GM19397 (cell line): ENCODE data around the gene ZNF536.

ENCODE experiments used
- ATAC-seq: cut with Tn5 transposase; IDR thresholded peaks from one replicate; pipeline ENCODE4 v1.9.1; 2021; ENCODE audit warnings: mild to moderate bottlenecking, moderate library complexity; ENCODE audit not compliant: unreplicated experiment

ZNF536 gene

DNA sequence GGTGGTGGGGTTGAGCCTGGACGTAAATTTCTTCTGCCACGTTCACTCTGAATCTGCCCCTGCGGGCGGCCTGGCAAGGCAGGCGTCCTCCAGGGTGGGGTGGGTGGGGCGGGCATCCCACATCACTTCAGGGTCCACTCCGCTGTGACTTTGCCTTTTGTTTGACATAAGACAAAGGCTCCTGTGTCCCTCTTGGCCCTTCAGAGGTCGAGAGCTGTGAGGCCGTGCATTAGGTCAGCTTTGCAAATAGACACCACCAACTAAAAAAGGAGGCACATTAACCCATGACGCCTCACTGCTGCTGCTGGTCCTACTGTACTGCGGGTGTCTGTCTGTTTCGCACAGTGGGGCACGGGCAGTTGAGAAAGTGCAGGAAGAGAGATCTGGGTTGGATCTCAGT is 10.5 kb upstream of the ZNF536 start:
- ATAC-seq, result no peak

DNA sequence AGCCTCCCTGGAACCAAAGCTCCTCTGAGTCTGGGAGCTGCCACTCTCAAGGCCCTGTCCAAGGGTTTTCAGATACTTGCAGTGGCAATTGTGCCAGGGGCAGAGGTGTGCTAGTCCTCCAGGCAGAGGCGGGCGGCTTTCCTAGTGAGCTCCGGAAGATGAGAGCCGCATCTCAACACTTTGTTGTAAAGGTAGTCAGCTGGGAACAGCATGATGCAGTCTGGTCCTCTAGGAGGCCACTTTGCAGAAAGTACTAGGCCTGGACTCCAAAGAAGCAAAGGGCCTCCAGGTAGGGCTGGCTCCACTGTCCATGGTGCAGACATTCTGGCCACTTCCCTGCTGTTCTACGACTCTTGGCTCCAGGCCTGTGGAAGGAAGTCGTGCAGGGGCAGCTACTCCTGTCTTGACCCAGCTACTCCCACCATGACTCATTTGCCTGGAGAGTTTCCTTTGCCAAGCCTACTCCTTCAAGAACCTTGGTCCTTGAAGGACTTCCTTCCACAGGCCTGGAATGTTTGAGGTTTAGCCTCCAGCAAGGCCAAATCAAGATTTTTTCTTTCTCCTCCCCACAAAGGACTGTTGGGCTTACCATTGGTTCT is 9.9 kb upstream of the ZNF536 start:
- no peak for ATAC-seq

DNA sequence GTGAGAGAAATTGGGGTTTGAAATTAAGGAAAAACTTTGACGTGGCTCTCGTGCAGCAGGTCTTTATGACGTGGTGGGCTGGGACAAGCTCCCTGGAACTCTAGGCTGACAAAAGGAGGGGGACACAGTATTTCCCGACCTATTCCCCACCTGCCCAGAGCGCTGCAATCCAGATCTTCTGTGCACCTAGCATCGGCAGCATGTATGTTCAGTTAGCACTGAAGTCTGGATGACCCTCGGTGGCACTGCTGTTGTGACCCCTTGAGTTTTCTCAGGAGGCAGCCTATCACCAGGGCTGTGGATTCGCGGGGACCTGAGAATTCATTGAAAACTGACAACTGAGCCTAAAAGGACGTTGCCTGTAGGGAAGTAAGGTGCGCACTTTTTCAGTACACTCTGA is 9.1 kb upstream of the ZNF536 start:
- no peak for ATAC-seq

DNA sequence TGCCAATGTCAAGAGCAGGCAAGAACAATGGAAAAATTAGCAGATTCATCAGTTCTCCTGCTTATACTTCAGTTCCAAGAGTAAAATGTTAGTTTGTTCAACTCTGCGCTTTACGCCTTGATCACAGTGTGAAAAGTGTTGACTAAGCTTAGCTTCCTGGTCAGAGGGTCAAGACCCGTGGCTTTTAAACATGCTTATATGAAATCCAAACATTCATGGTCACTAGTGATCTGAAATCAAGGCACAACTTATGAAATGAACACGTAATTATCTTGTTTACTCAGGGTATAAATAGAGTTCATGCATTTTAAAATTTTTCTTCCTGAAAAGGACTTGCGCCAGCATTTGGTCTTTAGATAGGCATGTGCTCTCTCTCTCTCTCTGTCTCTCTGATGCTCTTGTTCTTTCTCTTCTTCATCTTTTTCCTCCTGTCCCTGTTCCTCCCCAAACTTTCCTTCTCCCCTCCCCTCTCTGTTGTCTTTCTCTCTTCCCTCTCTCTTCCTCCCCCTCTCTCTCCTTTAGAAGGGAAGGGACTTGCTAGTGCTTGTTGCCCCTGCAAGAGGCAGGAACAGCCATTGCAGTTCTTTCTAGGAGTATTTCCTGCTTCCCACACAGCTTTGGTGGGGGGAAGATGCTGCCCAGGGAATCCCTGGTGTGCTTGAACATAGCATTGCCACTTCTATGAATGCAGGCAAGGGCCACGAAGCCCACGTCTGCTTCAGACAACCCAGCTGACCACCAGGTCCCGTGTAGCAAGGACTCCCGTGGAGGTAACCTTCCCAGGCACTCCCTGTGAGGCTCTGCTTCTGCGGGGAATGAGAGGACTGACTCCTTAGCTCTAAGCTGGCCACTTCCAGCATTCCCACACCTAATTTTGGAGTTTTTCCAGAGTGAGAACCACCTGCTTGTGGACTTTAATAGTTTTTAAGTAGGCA is 7.1 kb upstream of the ZNF536 start:
- no peak for ATAC-seq

DNA sequence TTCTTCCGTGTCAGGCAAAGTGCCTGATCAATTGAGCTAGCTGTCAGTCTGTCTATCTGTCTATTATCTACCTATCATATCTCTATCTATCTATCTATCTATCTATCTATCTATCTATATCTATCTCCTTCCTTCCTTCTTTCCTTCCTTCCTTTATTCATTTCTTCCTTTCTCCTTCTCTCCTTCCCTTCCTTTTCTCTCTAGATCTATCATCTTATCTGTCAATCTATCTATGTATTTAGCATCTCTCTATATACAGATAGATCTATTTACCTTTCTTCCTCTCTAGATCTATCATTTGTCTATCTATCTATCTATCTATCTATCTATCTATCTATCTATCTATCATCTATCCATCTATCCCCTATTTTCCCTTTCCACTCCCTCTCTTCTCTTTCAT is 5.9 kb upstream of the ZNF536 start:
- no peak for ATAC-seq

DNA sequence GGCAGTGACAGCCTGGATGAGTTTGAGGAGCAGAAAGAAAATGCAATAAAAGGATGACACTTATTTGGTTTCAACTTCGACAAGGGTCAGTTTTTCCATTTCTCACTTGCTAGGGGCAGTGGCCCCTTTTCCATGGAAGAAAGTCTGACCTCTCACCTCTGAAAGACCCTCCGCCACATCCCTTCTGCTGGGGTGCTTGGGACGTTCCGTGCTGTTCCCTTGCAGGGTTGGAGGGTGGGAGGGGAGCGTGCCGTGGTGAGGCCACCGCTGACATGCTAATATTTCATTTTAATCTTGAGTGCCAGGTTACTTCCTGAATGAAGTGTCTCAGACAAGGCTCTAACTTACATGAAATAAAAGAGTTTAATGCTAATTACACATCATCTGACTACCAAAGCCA is 5.2 kb upstream of the ZNF536 start:
- ATAC-seq, result no peak

DNA sequence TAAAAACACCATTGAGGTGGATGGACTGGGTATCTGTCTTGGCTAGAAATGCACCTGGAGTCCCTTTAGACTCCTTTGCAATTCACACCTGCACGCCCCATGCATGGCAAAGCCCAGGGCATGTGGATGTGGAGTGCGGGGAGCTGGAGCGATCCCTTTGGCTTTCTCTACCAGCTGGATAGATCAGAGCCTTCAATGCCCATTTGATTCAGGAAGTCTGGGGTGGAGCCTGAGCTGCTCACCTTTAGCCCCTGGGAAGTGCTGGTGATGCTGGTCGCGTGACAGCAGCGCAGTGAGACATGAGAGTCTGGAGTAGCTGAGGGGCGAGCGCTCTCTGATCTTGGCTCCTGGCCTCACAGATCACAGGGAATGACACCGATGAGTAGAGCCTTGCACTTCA is 4.8 kb upstream of the ZNF536 start:
- ATAC-seq, result no peak

DNA sequence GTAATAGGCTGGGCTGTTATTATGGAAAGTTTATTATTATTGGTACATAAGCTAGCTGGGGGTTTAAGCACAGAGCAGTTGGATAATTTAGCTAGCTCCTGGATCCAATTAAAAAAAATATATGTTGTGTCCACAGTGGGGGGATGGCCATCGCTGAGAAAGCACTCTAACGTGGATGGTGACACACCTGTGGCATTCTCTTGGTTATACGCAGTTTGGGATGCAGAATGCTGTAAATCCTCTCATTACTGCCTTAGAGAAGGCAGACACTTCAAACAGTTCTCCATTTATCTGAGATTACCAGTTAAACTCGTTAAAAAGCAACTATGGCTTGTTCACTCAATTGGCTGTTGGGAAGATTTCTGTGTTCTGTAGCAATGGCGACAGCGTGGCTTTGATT is 2.4 kb upstream of the ZNF536 start:
- ATAC-seq, result no peak

DNA sequence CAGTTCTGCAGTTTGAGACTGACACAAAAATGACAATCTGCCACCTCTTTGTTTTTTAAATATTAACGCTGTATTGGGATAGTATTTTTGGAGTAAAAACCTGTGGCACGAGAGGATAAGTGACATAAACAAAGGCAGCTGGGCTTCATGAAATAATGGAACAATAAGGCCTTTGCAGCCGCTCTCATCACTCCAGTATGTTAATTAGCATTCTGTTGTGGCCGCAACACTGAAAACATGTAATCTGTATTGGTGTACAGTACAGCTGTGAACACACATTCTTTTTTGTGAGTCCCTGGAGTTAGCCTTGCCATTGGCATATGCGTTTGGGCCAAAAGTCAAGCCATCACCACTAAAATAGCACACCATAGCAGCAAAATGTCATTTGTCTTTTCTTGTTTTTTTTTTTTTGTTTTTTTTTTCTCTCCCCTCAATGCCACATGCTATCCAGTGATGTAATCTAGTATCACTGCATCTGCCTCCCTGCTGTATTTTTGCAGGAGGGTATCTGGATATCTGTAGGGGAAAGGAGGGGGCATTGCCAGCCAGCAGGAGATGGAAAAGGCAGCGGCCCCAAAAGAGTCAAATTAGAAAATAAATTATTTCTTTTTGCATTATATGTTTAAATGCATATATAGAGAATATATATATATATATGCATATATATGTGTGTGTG is 885 bp upstream of the ZNF536 start:
- ATAC-seq, result no peak

DNA sequence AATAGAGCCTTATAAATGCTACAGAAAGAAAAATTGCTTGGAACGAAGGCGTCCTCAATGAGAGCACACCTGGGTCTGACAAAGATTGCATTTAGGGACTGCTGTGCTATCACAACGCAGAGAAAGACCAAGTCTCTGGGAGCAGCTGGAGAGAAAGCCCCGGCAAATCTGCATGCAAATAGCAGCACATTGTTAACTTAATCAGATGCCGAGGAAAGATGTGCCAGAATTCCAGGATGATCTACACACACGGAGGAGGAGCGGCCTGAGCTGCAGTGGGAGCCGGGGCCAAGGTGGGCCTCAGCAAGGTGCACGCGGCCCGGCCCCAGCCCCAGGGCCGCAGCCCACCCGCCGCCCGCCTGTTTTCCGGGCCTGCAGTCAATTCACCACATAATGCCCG is 1.4 kb downstream of the ZNF536 start:
- no peak for ATAC-seq

DNA sequence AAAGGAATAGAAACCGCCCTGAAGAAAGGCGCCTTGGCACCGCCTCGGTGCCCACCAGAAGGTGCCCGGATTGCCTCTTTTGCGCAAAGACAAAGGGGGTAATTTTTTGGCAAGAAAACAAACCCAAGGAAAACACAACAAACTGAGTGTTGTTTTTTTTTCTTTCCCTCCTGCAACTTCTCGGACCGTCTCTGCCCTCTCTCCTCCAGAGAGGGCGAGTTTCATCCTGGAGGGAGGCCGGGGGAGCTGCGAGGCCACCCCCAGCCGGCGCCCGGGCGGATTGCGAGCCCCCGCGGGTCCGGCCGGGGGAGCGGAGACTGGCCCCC is 2.3 kb downstream of the ZNF536 start:
- ATAC-seq, result no peak

DNA sequence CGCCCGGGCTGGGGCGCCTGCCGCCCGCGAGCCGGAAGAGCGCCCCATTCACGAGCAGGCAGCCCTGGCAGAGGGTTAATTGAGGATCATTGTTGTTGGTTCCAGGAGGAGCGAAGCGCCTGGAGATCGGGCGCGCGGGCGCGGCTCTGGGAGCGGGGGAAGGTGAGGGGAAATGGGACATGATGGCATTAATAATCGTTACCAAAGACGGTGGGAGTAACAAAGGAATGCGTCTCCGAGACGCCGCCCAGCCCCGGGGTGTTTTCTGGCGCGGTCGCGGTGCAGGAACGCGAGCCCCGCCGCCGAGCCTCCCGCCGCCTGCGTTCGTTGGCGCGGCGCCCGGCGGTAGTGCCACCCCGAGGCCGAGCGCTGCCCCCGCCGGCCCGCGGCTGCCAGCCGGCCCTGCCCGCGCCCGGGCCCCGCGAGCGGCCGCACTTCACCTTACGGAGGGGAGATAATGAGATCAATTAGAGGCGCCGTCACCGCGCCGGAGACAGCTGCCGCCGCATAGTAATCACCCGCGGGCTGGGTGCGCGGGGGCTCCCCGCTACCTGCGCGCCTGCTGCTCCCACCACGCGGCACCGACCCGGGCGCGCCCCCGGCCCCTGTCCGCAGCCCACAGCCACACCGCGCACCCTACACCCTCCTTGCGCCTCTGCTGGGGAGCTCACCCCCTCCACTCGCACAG is 2.8 kb downstream of the ZNF536 start:
- ATAC-seq, result no peak

DNA sequence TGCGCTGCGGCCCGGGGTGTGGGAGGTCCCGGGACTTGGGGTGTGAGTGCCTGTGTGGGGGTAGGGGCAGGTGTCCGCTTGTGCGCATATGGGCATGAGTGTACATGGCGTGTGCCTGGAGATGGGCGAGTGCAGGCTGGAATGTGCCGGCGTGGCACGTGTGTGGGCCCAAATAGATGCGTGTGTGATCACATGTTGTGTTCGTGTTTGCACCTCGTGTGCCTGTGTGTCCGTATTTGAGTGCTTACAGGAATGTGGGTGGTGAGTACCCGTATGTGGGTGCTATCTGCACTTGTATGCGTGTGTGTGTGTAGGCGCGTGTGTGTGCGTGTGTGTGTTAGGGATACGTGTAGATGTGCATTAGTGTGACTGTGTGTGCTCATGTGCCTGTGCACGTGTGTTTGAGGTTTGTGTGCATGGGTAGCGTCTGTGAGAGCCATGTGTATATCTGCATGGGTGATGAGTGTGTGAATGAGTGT is 3.4 kb downstream of the ZNF536 start:
- ATAC-seq, result no peak

DNA sequence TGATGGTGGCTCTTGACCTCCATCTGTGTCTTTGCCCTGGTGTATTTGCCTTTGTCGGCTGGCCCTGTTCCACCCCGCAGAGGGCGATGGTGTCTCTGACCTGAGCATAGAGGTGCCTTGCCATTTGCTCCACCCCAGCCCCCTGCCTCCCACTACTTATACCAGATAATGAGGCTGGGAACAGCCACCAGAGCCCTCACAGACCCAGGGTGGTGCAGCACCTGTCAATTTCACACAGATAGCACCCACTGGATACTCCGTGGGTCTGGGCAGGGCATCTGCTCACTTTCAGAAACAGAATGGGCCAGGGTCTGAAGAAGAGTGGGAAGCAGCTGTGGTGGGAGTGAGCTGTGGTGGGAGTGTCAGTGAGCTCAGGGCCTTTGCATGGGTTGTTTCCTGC is 4.1 kb downstream of the ZNF536 start:
- no peak for ATAC-seq

DNA sequence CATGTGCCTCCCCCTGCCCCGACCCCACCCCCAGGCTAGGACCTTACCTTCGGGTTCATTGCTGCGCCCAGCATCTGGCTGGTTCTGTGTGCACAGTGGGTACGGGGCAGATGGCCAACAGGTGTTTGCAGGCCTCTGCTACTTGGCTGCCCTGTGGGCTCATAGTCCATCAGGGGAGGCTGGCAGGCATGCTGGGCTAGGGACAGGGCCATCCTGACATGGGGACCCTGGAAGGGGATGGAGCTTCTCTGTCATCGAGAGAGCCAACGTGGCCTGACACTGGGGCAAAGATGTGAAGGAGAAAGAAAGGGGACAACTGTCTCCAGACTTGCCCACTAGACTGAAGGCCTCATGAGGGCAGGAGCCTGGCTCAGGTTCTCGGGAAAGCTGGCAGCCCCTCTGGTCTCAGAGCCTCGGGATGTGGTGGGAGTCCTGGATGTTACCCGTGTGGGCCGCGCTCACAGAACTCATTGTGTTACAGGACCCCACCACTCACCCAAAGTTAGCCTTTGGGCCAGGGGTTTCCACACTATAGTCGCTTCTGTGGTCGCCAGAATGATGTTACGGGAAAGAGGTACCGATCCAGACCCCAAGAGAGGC is 4.7 kb downstream of the ZNF536 start:
- no peak for ATAC-seq

DNA sequence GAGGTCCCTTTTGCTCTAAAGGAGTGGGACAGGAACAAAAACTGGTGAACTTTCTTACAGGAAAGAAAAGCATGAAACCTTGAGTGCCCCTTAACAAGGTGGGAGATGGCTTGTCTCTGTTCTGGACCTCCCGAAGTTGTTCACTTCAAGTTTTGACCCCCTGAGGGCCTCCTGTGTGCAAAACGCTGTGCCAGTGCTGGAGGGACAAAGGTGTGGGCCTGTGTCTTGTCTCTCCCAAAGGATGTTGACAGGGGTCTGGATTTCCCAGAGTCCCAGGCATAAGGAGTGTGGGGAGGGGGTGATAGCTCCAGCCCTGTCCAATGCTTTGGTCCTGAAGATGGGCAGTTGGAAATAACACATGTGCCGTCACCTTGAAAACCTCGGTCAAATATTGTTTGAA is 6.5 kb downstream of the ZNF536 start:
- no peak for ATAC-seq

DNA sequence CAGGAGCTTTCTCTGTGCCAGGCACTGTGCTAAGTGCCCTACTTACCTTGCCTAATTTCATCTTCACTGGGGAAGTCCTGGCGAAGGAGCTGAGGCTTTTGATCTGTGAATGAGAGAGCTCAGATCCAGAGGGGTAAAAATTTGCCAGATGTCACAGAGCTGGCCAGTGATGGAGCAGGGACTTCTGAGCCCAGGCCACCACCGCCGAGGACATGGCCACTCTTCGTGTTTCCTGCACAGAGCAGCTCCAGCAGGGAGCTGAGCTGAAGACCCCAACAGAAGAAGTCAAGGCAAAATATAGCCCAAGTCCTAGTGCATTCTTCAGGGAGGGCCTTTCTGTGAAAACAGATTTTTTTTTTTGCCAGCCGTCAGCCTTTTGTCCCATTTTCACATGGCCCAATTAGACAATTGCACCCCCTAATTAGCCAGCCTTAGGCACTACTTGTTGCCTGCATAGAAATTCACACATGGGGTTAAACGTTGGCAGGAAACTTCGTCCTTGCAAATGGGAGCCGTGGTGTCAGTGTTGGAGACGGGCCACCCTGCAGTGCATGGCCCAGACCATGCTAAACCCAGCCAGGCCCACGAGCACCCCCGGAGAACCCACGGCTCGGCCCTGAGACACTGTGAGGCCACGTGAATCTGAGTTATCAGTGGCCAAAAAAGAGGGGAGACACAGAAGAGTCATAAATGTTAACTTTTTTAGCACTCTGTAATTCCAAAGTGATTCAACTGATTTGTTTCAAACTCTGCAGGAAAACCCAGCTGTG is 7.8 kb downstream of the ZNF536 start:
- ATAC-seq, result no peak

DNA sequence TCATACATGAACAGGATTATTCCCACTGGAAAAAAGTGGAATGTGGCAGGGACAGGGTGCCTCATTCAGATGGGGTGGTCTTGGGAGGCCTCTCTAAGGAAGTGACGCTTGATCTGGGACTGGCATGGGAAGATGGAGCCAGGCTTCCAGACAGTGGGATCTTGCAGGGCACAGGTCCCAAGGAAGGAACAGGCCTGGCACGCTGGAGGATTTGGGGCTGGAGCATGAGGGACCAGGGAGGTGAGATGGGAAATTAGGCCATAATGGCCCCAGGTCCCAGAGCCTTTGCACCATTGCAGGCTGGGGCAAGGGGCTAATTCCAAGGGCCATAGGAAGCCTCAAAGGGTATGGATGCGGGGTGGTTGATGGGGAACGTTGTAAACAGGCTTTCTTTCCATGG is 9.2 kb downstream of the ZNF536 start:
- no peak for ATAC-seq

DNA sequence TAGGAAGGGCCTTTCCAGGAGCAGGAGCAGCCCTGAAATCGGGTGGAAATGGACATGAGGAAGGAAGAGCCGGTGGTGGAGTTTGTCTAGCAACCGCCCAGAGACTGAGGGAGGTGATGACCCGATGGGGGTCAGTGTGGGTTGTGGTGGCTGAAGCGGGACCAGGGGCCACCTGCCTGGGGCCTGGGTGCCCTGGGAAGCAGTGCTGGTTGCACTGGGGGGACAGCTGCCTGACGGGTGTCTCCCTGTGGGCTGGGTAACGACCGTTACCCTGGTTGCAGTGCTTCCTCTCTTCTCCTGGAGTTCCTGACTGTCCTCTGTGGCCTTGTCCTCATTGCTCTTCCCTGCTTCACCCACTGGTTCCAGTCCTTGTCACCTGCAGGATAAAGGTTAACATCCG is 13.0 kb downstream of the ZNF536 start:
- ATAC-seq, result no peak

DNA sequence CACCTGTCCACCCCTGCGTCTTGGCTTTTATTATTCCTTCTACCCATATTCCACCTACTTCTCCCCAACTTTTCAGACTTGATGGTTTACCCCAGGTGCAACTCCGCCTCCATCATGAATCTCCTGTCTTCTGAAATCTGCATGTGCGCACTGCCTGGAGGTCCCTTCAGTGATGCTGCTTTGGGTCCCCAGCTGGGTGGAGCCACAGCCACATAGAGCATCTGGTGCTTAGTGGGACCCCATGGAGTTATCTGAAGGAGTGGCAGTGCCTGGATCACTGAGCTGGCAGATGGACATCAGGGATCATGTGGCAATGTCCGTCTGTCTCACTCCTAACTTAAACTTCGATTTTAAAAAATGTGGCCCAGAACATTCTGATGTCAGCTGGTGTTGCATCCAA is 13.5 kb downstream of the ZNF536 start:
- no peak for ATAC-seq
